GM20431 (cell line): ENCODE measurements around the gene SCYGR5.

Experiments
- in situ Hi-C: fragments of 300-500 bp; cut with MseI, MboI; formaldehyde crosslinking; loops from one replicate; pipeline ENCODE4 v1.15.0; 2020; ENCODE audit warnings: low sequenced_read_pairs; ENCODE audit not compliant: unreplicated experiment

SCYGR5 gene

DNA sequence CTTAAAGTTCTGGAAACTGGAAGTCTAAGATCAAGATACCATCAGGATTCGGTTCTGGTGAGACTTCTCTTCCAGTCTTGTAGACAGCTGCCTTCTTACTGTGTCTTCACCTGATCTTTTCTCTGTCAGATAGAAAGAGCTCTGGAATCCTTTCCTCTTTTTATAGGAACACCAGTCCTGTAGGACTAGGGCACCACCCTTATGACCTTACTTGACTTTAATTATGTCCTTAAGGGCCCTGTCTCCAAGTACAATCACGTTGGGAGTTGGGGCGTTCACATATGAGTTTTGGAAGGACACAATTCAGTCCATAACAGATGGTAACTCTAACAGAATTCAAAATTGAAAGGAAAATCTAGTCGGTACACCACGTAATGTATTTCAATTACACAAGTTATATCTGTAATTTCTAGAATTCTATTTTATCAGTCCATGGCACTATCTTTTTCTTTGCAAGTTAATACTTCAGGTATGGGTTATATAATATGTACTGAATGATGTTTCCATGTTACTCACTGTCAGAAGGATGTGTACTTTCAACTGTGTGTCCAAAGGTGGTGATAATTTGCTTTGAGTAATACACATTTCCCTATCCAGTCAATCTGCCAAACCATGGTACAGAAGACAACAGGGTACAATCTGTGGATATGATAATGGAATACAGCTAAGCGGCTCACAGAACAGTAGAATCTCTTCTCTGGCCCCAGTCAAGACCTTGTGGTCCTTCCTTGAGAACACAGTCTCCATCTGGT, 1.2 kb upstream of the SCYGR5 start:
- in situ Hi-C loops, result loop anchor here (25.0 kb wide), 1 partner anchor 197 kb away; the partner anchor contains the start of gene DAW1

DNA sequence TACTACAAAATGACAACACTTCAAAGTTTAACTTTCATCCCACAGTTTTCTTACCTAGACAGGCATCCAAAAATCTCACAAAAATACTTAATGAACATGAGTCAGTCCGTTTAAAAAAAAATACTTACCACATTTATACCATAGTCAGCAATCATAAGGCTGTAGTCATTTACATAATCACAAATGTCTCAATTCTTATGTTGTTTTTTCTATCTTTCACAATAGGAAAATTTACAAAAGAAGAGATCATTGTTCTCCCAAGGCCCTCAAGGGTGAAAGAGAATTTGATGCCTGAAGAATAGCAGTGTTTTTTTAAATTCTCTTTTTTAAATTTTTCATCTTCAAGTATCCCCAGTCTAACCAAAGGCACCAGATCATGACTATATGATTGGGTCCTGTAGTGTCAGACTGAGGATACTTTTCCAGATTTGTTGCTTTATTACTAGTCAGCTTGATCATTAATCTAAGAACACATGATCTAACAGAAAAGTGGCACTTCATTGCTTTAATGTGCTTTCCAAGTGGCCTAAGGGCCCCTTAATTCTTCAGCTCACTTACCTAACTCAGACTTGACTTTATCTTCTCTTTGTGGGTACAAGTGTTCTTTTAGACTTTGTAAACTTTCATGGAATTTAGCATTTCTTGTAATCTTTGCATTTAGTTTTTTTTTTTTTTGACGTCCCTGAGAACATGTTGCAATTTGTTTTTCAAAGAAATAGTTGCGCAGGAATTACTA, 4.7 kb downstream of the SCYGR5 start:
- in situ Hi-C loops, result loop anchor here (25.0 kb wide), 1 partner anchor 191 kb away; the partner anchor contains the start of gene DAW1

DNA sequence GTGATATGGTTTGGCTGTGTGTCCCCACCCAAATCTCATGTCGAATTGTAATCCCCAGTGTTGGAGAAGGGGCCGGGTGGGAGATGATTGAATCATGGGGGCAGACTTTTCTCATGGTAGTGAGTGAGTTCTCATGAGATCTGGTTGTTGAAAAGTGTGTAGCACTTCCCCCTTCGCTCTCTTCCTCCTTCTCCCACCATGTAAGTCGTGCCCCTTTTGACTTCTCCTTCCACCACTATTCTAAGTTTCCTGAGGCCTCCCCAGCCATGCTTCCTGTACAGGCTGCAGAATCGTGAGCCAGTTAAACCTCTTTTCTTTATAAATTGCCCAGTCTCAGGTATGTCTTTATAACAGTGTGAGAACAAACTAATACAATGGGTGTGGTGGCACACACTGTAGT, 7.0 kb downstream of the SCYGR5 start:
- in situ Hi-C loops, result loop anchor here (25.0 kb wide), 1 partner anchor 189 kb away; the partner anchor contains the start of gene DAW1

DNA sequence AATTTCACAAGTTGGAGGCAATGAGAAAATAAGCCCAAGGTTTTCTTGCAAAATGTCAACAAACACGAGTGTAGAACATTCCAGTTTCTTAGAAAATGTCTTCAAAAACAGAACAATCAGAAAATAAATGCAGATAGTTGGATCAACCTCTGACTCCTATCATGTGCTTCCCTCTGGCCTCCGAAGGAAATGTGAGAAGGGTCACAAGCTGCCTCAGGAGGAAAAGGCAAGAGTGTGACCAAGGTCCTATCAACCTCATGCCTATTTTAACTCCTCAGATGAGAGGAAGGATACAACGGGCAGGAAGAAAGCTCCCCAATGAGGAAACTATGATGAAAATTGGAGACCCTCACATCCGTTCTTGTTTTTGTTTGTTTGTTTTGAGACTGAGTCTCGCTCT, 7.9 kb downstream of the SCYGR5 start:
- in situ Hi-C loops, result loop anchor here (25.0 kb wide), 1 partner anchor 188 kb away; the partner anchor contains the start of gene DAW1

DNA sequence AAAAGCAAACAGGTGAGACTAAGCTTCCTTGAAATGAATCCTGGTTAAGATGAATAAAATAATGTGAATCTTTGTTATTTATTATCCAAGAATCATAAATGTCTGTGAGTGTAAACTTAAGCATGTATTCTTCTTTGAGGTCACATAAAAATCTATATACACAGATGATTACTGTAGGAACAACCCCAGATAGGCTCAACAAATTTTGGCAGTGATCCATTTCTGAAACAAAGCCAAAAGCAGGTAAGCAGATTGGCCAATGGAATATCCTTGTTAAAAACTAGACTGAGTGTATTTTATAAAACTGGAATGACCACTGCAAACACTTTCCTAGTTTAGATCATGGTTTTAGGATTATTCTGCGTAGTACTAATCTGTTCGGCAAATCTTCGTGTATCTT, 11.3 kb downstream of the SCYGR5 start:
- in situ Hi-C loops, result no loop called here

DNA sequence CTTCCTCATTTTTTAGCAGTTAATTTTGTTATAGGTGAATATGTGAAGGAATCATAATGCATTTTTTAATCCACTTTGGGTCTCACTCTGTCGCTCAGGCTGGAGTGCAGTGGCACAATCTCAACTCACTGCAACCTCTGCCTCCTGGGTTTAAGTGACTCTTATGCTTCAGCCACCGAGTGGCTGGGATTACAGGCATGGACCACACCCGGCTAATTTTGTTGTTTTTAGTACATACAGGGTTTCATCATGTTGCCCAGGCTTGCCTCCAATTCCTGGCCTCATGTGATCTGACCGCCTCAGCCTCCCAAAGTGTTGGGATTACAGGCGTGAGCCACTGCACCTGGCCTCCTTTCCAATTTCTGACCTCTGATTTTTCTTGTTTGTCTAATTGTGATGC, 17.7 kb downstream of the SCYGR5 start:
- in situ Hi-C loops, result no loop called here

DNA sequence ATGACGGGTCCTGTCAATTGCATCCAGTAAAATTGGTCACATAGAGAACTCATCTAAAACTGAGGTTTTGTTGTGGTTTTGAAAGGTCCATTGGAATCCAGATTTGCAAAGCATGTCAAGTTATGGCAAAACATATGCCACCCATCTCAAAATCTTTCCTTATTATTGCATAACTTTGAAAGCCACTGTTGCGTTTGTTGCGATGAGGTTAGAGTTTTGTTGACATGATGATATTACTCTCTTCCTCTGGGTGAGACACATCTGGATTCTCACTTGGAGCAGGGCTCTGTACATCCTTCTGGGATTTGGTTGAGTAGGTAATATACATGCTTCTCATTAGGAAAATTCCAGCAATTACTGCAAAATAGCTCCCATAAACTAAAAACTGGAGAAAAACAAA, 20.6 kb downstream of the SCYGR5 start:
- in situ Hi-C loops, result no loop called here

DNA sequence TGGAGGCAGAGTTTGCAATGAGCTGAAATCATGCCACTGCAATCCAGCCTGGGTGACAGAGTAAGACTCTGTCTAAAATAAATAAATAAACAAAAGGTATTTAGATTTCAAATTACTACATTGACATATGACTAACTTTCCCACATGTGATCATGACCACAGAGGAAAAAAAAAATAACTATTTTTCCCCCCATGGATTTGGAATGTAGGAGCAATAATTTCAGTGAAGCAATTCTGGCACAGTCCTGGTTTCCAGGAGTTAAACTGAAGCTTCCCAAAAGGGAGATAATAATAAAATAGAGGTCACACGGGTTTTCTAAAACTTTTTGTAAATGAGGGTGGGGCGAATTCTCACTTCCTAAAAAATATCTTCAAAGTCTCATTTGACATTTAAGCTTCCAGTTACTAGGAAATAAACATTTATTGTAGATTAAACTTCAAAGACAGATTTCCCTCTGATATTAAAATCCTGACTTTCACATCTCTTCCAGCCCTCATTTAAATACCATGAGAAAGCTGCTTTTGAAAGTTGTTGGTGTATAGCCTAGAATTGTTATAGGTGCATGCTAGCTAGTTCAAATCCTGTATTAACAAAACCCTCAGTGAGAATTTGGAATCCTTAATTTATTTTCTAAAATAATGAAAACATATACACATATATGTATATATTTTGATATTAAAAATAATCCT, 30.5 kb downstream of the SCYGR5 start:
- in situ Hi-C loops, result no loop called here

DNA sequence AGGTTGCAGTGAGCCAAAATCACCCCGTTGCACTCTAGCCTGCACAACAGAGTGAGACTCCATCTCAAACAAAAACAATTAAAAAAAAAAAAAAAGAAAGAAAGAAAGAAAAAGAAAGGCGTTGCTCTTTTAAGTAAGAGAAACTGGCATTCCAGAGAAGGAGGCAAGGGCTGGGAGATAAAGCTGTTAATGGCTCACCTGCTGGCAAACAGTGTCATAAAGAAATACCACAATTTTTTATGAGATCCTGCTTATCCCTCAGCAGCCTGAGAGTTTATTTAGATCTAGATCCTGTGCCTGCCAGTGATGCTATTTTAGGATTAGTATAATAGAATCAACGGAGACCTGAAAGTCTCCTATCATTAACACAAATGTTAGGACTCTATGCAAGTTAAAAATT, 35.0 kb downstream of the SCYGR5 start:
- in situ Hi-C loops, result no loop called here

DNA sequence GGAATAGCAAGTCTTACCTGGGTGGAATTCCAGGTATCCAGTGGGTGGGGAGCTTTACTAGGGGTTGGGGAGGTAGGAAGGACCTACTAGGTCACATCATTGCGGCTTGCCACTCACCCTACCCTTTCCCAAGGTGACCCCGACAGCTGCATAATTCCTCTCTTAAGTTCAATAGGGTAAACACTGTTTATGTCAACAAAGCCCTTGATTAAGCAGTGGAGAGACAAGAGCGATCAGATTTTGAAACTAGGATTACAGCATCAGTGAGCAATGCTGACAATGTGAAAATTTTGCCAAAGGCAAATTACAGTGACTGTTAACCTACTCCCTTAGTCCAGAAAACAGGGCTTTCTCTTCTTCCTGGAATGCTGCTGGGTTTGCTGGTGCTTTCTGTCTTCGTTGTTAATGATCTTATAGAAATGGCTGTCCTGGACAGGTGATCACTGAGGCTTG, 36.7 kb downstream of the SCYGR5 start:
- in situ Hi-C loops, result no loop called here

DNA sequence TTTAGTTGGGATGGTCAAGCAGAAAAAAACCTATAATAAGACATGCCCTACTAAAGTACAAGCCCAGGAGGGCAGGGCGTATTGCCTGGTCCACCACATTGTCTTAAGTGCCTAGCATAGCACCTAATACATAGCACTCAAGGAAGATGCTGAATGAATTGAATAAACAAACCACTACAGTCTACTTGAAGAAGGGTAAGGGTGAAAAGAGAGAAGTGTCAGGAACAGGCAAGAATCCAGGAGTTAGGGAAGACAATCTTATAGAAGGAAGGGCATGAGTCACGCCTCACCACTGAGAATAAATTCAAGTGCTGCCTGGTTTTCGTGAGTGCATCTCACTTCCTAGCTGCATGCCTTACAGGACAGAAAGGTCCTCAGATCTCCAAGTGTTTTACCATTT, 37.4 kb downstream of the SCYGR5 start:
- in situ Hi-C loops, result no loop called here

DNA sequence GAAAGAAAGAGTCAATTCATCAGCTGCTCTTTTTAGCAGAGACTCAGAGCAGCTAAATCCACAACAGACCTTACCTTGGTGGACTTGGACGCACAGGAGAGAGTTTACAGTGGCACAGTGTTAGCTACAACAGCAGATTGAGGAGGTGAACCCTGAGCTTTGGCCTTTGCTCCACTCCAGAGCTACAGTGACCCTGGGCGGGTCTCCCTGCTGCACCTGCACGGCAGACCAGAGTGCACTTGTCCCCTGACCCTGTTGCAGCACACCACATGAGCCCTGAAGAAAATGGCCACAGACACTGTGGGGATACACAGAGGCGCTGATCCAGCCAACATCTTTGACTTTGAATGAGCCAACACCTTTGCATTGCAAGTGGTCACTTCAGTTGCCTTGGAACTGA, 40.3 kb downstream of the SCYGR5 start:
- in situ Hi-C loops, result no loop called here

DNA sequence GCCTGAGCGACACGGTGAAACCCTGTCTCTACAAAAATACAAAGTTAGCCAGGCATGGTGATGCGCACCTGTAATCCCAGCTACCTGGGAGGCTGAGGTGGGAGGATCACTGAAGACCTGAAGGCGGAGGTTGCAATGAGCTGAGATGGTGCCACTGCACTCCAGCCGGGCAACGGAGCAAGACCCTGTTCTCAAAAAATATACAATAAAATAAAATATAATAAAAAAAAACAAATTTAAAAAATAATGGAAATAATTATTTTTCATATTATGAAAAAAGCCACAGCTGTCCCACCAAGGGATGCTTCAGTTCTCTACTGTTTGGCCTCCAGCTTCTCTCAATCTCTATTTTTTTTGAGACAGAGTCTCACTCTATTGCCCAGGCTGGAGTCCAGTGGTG, 40.8 kb downstream of the SCYGR5 start:
- in situ Hi-C loops, result no loop called here

DNA sequence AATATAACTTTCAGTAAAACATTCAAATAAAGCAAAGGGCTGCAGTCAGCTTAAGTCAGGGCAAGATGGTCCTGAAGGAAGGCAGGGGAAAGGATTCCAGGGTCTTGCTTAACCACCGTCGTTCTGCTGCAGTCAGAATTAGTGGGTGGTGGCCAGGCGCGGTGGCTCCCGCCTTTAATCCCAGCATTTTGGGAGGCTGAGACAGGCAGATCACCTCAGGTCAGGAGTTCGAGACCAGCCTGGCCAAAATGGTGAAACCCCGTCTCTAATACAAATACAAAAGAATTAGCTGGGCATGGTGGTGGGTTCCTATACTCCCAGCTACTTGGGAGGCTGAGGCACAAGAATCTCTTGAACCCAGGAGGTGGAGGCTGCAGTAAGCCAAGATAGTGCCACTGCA, 44.4 kb downstream of the SCYGR5 start:
- in situ Hi-C loops, result no loop called here

DNA sequence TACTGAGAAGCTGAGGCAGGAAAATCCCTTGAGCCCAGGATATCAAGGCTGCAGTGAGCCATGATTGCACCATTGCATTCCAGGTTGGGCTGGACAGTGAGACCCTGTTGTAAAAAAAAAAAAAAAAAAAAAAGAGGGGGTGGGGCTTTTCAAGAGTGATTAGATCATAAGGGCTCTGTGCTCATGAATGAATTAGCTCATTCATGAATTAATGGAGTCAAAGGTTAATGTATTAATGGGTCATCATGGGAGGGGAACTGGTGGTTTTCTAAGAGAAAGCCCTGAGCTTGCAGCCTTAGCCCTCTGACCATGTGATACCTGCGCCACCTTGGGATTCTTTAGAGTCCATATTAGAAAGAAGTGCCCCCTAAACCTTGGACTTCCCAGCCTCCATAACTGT, 46.7 kb downstream of the SCYGR5 start:
- in situ Hi-C loops, result no loop called here

DNA sequence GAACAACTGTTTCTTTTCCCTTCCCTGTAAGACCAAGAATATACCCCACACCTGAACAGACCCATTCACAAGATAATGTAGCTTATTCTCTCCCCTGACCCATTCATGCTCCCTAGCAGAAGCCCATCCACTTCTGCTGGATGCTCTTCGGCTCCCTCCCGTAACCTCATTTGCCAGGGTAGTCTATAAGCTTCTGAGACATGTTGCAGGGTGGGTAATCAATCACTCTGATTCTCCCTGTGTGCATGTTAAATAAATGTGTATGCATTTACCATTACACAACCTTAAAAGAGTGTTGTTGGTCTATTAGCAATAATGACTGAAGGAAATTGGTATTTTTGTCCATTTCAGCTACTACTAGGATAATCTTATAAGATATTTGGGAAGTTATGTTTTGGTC, 49.9 kb downstream of the SCYGR5 start:
- in situ Hi-C loops, result no loop called here
